Anterior cingulate cortex (tissue), 58 donors: ENCODE results near the gene LMCD1.

Source experiments
- DNase-seq, 58 donors: peaks; one replicate each; lab custom pipeline; 2025; lab: John Stamatoyannopoulos, UW

Gene LMCD1

GRCh38 chr3:8501371-8502131, at the start of gene LMCD1:
LMCD1 (plus strand) TSS chr3:8501823; CDS start chr3:8501939, 116 bp downstream.
- DNase-seq, result peak; percentile 74 to 98 (median 96)

- DNase-seq, result no peak
Observed at GRCh38 chr3:8452112-8452511, 49.5 kb upstream of the LMCD1 start.

GRCh38 chr3:8453153-8453552, 48.5 kb upstream of the LMCD1 start:
- no peak for DNase-seq

- DNase-seq, result no peak
Observed at GRCh38 chr3:8455526-8456411, 45.9 kb upstream of the LMCD1 start.

- no peak for DNase-seq
Observed at GRCh38 chr3:8456412-8456811, 45.2 kb upstream of the LMCD1 start.

- DNase-seq, result no peak
Observed at GRCh38 chr3:8457039-8457438, 44.6 kb upstream of the LMCD1 start.

GRCh38 chr3:8458238-8458661, 43.4 kb upstream of the LMCD1 start:
- DNase-seq, result no peak

- DNase-seq, result no peak
Observed at GRCh38 chr3:8458711-8459110, 42.9 kb upstream of the LMCD1 start.

- DNase-seq, result no peak
Observed at GRCh38 chr3:8460050-8460708, 41.4 kb upstream of the LMCD1 start.

GRCh38 chr3:8460815-8461456, 40.7 kb upstream of the LMCD1 start:
- no peak for DNase-seq

GRCh38 chr3:8464668-8465067, 37.0 kb upstream of the LMCD1 start:
- DNase-seq, result peak in 31 of 58 donors; percentile 1 to 86 (median 21)

- no peak for DNase-seq
Observed at GRCh38 chr3:8466526-8466925, 35.1 kb upstream of the LMCD1 start.

GRCh38 chr3:8470801-8471200, 30.8 kb upstream of the LMCD1 start:
- no peak for DNase-seq

GRCh38 chr3:8472549-8472948, 29.1 kb upstream of the LMCD1 start:
- no peak for DNase-seq

GRCh38 chr3:8473029-8473428, 28.6 kb upstream of the LMCD1 start:
- DNase-seq, result no peak

- DNase-seq, result no peak
Observed at GRCh38 chr3:8473990-8474389, 27.6 kb upstream of the LMCD1 start.

GRCh38 chr3:8474991-8475390, 26.6 kb upstream of the LMCD1 start:
- DNase-seq, result no peak

GRCh38 chr3:8480699-8481098, 20.9 kb upstream of the LMCD1 start:
- DNase-seq, result no peak

- DNase-seq, result no peak
Observed at GRCh38 chr3:8481380-8481779, 20.2 kb upstream of the LMCD1 start.

GRCh38 chr3:8482263-8482662, 19.4 kb upstream of the LMCD1 start:
- no peak for DNase-seq
